Measurements from ENCODE around the gene ANK3. TPM values are rescaled to one million over a fixed set of nuclear protein-coding genes. Genes with fewer than 3 reads are reported as not detected.

ANK3 gene
- total and polyA plus RNA-seq, 4 donors: 101 to 318 (median 146) TPM

DNA sequence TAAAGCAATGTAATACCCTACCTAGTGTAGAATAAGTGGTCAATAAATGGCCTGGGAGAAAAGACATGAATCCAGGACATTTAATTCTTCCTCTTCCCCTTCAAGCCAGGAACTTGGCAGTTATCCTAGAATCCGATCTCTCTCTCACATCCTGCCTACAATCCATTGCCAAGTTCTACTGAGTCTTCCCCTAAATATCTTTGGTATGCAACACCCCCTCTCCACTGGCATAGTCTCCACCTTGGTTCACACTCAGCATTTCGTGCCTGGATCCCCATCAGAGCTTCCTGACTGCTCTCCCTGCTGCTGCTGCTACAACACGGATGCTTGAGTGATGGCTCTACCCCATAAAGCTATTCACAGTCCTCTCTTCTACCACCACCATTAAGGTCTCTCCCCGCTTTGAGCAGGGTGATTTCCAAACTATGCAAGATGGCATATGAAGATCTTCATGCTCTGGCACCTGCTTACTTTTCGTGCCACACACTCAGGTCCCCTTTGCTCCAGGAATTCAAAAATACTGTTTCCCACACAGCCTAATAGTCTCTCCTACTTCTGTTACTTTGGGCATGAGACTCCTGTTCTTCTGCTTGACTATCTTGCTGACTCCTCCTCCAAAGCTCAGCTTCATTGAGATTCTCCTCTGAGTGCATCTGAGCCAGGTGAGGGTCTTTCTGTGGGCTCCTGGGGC is 4.8 kb downstream of the ANK3 start:
- peak in 2 of 6 donors; percentile 32 to 69 for DNase-seq (ENCODE audit: low read depth in 4 of 6, low spot score in 6 of 6)
- Histone ChIP-seq H3K4me3 (ENCODE audit: low read depth, low read length) (no peak overlapping the region), H3K27ac (ENCODE audit: low read depth, low read length) (no peak overlapping the region), H3K9me3 (ENCODE audit: control insufficient read depth, insufficient read depth, low read length) (no peaks in the 10 kb centered on the region), H3K27me3 (ENCODE audit: control insufficient read depth, insufficient read depth, low read length) (no peaks in the 10 kb centered on the region), H3K36me3 (ENCODE audit: control insufficient read depth, insufficient read depth, low read length) (no peaks in the 10 kb centered on the region), H3K4me1 (ENCODE audit: control insufficient read depth, insufficient read depth, low read length) (peaks cover 6% of the 10 kb centered on the region)
- WGBS (ENCODE audit: insufficient coverage): 58% methylated on average over 5 of the region's 5 CpGs

DNA sequence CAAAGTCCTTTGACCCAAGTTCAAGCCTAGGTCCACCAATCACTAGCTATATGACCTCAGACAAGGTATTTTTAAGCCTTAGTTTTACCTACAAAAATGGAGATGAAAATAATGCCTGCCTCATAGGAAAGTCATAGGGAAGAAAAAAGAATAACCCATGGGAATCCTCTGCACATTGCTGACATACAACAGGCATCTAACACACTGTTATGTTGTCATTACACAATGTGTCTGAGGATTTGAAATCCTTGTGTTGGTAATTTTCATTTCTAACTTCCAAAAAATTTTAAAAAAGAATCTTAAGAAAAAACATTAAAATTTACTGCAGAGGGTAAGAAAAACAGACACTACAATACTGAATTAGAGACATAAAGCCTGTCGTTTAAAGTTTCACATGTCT is 5.7 kb downstream of the ANK3 start:
- Histone ChIP-seq H3K4me3 (ENCODE audit: low read depth, low read length) (no peak overlapping the region), H3K9me3 (ENCODE audit: control insufficient read depth, insufficient read depth, low read length) (no peaks in the 10 kb centered on the region), H3K27me3 (ENCODE audit: control insufficient read depth, insufficient read depth, low read length) (no peaks in the 10 kb centered on the region), H3K27ac (ENCODE audit: low read depth, low read length) (no peak overlapping the region), H3K4me1 (ENCODE audit: control insufficient read depth, insufficient read depth, low read length) (peaks cover 6% of the 10 kb centered on the region), H3K36me3 (ENCODE audit: control insufficient read depth, insufficient read depth, low read length) (no peaks in the 10 kb centered on the region)
- DNase-seq (ENCODE audit: low read depth in 4 of 6, low spot score in 6 of 6): no peak
- WGBS (ENCODE audit: insufficient coverage): no CpG with 5 or more reads among the region's 1 CpG

DNA sequence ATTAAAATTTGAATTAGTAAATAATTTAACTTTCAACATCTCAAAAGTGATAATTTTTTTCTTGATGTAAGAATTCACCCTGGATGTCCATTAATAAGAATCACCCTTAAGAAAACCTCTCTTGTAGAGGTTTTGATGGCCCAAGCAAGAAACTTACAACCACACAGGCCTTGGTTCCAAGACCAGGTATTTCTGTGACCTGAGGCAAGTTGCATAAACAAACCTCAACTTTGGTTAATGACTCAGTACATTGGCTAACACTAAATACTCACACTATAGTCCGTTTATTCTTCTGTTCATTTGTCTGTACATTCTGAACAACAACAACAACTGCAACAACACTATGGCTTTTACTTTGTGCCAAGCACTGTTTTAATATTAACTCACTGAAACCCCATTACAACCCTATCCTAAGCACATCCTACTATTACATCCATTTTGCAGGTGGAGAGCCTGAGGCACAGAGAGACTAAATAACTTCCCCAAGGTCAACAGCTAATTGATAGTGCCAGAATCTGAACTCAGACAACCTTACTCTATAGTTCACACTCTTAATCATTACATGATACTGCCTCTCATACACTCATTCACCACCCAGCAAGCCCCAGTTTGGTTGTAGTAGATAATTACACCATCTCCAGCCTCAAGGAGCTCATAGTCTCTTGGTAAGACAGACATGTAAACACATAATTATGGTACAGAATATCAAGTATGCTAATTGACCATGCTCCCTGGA is 6.6 kb downstream of the ANK3 start:
- H3K4me1 ChIP-seq (ENCODE audit: control insufficient read depth, insufficient read depth, low read length): peaks cover 6% of the 10 kb centered on the region
- no peak for DNase-seq (ENCODE audit: low read depth in 4 of 6, low spot score in 6 of 6)
- H3K4me3 ChIP-seq (ENCODE audit: low read depth, low read length): no peak overlapping the region
- H3K27ac ChIP-seq (ENCODE audit: low read depth, low read length): no peak overlapping the region
- 78% methylated on average over 1 of the region's 1 CpG for WGBS (ENCODE audit: insufficient coverage)
- no peaks in the 10 kb centered on the region for H3K36me3 ChIP-seq (ENCODE audit: control insufficient read depth, insufficient read depth, low read length)
- no peaks in the 10 kb centered on the region for H3K27me3 ChIP-seq (ENCODE audit: control insufficient read depth, insufficient read depth, low read length)
- no peaks in the 10 kb centered on the region for H3K9me3 ChIP-seq (ENCODE audit: control insufficient read depth, insufficient read depth, low read length)

- H3K9me3 ChIP-seq (ENCODE audit: control insufficient read depth, insufficient read depth, low read length): no peaks in the 10 kb centered on the region
- no peaks in the 10 kb centered on the region for H3K36me3 ChIP-seq (ENCODE audit: control insufficient read depth, insufficient read depth, low read length)
- peaks cover 4% of the 10 kb centered on the region for H3K4me1 ChIP-seq (ENCODE audit: control insufficient read depth, insufficient read depth, low read length)
- DNase-seq (ENCODE audit: low read depth in 4 of 6, low spot score in 6 of 6): no peak
- no peaks in the 10 kb centered on the region for H3K27me3 ChIP-seq (ENCODE audit: control insufficient read depth, insufficient read depth, low read length)
- WGBS (ENCODE audit: insufficient coverage): 92% methylated on average over 4 of the region's 5 CpGs
- no peak overlapping the region for H3K27ac ChIP-seq (ENCODE audit: low read depth, low read length)
- no peak overlapping the region for H3K4me3 ChIP-seq (ENCODE audit: low read depth, low read length)
These were observed 8.9 kb downstream of the ANK3 start for GRCh38 chr10:60380781-60381180.

- no CpG with 5 or more reads among the region's 1 CpG for WGBS (ENCODE audit: insufficient coverage)
- no peak for DNase-seq (ENCODE audit: low read depth in 4 of 6, low spot score in 6 of 6)
- no peaks in the 10 kb centered on the region for H3K9me3 ChIP-seq (ENCODE audit: control insufficient read depth, insufficient read depth, low read length)
- H3K4me1 ChIP-seq (ENCODE audit: control insufficient read depth, insufficient read depth, low read length): no peaks in the 10 kb centered on the region
- no peak overlapping the region for H3K4me3 ChIP-seq (ENCODE audit: low read depth, low read length)
- no peaks in the 10 kb centered on the region for H3K27me3 ChIP-seq (ENCODE audit: control insufficient read depth, insufficient read depth, low read length)
- H3K27ac ChIP-seq (ENCODE audit: low read depth, low read length): no peak overlapping the region
- H3K36me3 ChIP-seq (ENCODE audit: control insufficient read depth, insufficient read depth, low read length): no peaks in the 10 kb centered on the region
These were observed 11.7 kb downstream of the ANK3 start for GRCh38 chr10:60377955-60378354.

GRCh38 chr10:60377042-60377352 is 12.7 kb downstream of the ANK3 start:
- H3K27me3 ChIP-seq (ENCODE audit: control insufficient read depth, insufficient read depth, low read length): no peaks in the 10 kb centered on the region
- WGBS (ENCODE audit: insufficient coverage): no CpG with 5 or more reads among the region's 1 CpG
- H3K27ac ChIP-seq (ENCODE audit: low read depth, low read length): no peak overlapping the region
- DNase-seq (ENCODE audit: low read depth in 4 of 6, low spot score in 6 of 6): no peak
- H3K36me3 ChIP-seq (ENCODE audit: control insufficient read depth, insufficient read depth, low read length): no peaks in the 10 kb centered on the region
- H3K9me3 ChIP-seq (ENCODE audit: control insufficient read depth, insufficient read depth, low read length): no peaks in the 10 kb centered on the region
- H3K4me1 ChIP-seq (ENCODE audit: control insufficient read depth, insufficient read depth, low read length): no peaks in the 10 kb centered on the region
- no peak overlapping the region for H3K4me3 ChIP-seq (ENCODE audit: low read depth, low read length)

DNA sequence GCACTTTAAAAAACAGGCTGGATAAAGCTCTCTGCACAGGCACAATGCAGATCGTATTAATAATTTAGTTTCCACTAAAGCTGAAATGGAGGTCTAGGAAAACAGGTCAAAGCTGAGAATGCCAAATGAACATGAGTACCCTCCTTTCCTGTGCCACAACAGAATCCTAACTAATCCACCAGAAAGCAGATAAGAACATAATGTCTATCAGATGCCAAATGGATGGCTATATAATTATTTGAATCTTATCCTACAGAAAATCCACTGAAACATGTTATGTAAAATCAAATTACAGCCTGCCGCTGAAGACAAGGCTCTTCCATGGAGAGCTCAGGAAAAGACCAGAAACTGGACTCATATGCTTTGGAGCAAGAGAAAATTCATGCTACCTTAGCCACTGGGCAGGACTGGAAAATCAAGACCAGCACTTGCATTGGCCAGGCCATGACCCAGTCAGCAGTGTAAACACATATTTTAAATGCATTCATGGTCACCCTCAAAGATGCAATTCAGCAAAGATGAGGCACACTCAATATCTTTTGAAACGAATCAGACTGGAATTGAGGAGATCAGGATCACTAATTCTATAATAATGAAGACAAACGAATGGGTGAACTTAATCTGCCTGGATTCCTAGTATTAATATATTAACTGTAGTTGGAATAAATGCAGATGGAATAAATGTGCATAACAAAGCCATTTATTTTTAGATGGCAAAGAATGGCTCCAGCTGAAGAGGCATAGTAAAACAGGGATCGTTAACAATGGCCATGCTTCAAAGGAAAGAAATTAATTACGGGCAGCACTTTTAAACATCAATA is 13.2 kb downstream of the ANK3 start:
- WGBS (ENCODE audit: insufficient coverage): 100% methylated on average over 1 of the region's 6 CpGs
- DNase-seq (ENCODE audit: low read depth in 4 of 6, low spot score in 6 of 6): peak in 1 of 6 donors; percentile 42
- H3K36me3 ChIP-seq (ENCODE audit: control insufficient read depth, insufficient read depth, low read length): no peaks in the 10 kb centered on the region
- H3K27ac ChIP-seq (ENCODE audit: low read depth, low read length): no peak overlapping the region
- no peaks in the 10 kb centered on the region for H3K4me1 ChIP-seq (ENCODE audit: control insufficient read depth, insufficient read depth, low read length)
- no peaks in the 10 kb centered on the region for H3K27me3 ChIP-seq (ENCODE audit: control insufficient read depth, insufficient read depth, low read length)
- H3K9me3 ChIP-seq (ENCODE audit: control insufficient read depth, insufficient read depth, low read length): no peaks in the 10 kb centered on the region
- no peak overlapping the region for H3K4me3 ChIP-seq (ENCODE audit: low read depth, low read length)

- Histone ChIP-seq H3K4me3 (ENCODE audit: low read depth, low read length) (no peak overlapping the region), H3K4me1 (ENCODE audit: control insufficient read depth, insufficient read depth, low read length) (no peaks in the 10 kb centered on the region), H3K27me3 (ENCODE audit: control insufficient read depth, insufficient read depth, low read length) (no peaks in the 10 kb centered on the region), H3K36me3 (ENCODE audit: control insufficient read depth, insufficient read depth, low read length) (no peaks in the 10 kb centered on the region), H3K27ac (ENCODE audit: low read depth, low read length) (no peak overlapping the region), H3K9me3 (ENCODE audit: control insufficient read depth, insufficient read depth, low read length) (no peaks in the 10 kb centered on the region)
- DNase-seq (ENCODE audit: low read depth in 4 of 6, low spot score in 6 of 6): peak in 1 of 6 donors; percentile 61
- WGBS (ENCODE audit: insufficient coverage): 83% methylated on average over 4 of the region's 5 CpGs
These were observed 14.2 kb downstream of the ANK3 start for GRCh38 chr10:60375293-60376004.

GRCh38 chr10:60374836-60375235 is 14.8 kb downstream of the ANK3 start:
- H3K4me1 ChIP-seq (ENCODE audit: control insufficient read depth, insufficient read depth, low read length): no peaks in the 10 kb centered on the region
- H3K27ac ChIP-seq (ENCODE audit: low read depth, low read length): no peak overlapping the region
- no peak for DNase-seq (ENCODE audit: low read depth in 4 of 6, low spot score in 6 of 6)
- no peaks in the 10 kb centered on the region for H3K9me3 ChIP-seq (ENCODE audit: control insufficient read depth, insufficient read depth, low read length)
- H3K27me3 ChIP-seq (ENCODE audit: control insufficient read depth, insufficient read depth, low read length): no peaks in the 10 kb centered on the region
- 86% methylated on average over 1 of the region's 3 CpGs for WGBS (ENCODE audit: insufficient coverage)
- H3K36me3 ChIP-seq (ENCODE audit: control insufficient read depth, insufficient read depth, low read length): no peaks in the 10 kb centered on the region
- no peak overlapping the region for H3K4me3 ChIP-seq (ENCODE audit: low read depth, low read length)
